GM06990 (cell line): ENCODE data around the gene TBCD.

ENCODE experiments used
- DNase-seq: peaks from one replicate; pipeline ENCODE4 v3.0.0-alpha.2; 2011; ENCODE audit not compliant: insufficient read length; ENCODE audit errors: extremely low read depth
- H3K27me3 ChIP-seq: replicated peaks from 2 replicates; pipeline ENCODE4 v1.6.0; 2011; ENCODE audit warnings: low read length; ENCODE audit not compliant: control insufficient read depth, insufficient read depth
- H3K36me3 ChIP-seq: 2 replicates; pipeline ENCODE4 v1.5.1; 2011; ENCODE audit warnings: low read length; ENCODE audit not compliant: control insufficient read depth, insufficient read depth
- H3K4me3 ChIP-seq: replicated peaks from 2 replicates; pipeline ENCODE4 v1.5.1; 2011; ENCODE audit warnings: low read depth, mild to moderate bottlenecking, control low read depth, low read length
- CTCF ChIP-seq: IDR thresholded peaks from 2 replicates; pipeline ENCODE4 v1.5.1; 2011; ENCODE audit warnings: low read length, control low read depth, mild to moderate bottlenecking, inconsistent platforms; ENCODE audit not compliant: insufficient read depth, poor library complexity, severe bottlenecking

Gene TBCD

GRCh38 chr17:82929676-82930042 lies 177.8 kb downstream of the TBCD start:
- DNase-seq = no peak
- no peaks in the 10 kb centered on the region for H3K27me3 ChIP-seq
- no peak for TF ChIP-seq CTCF
- no peak overlapping the region for H3K4me3 ChIP-seq
- H3K36me3 ChIP-seq = peaks cover 20% of the 10 kb centered on the region

GRCh38 chr17:82930043-82930923 lies 178.4 kb downstream of the TBCD start:
- Histone ChIP-seq H3K36me3 (peaks cover 18% of the 10 kb centered on the region), H3K27me3 (no peaks in the 10 kb centered on the region), H3K4me3 (no peak overlapping the region)
- no peak for DNase-seq
- TF ChIP-seq CTCF = no peak

GRCh38 chr17:82930924-82931698 lies 179.2 kb downstream of the TBCD start:
- TF ChIP-seq CTCF = no peak
- H3K4me3 ChIP-seq = no peak overlapping the region
- H3K27me3 ChIP-seq = no peaks in the 10 kb centered on the region
- H3K36me3 ChIP-seq = peaks cover 18% of the 10 kb centered on the region
- no peak for DNase-seq

- DNase-seq = no peak
- no peaks in the 10 kb centered on the region for H3K27me3 ChIP-seq
- no peak for TF ChIP-seq CTCF
- H3K36me3 ChIP-seq = peaks cover 19% of the 10 kb centered on the region
- H3K4me3 ChIP-seq = no peak overlapping the region
Measured at GRCh38 chr17:82931699-82932517, 180.0 kb downstream of the TBCD start.

GRCh38 chr17:82932518-82933310 lies 180.8 kb downstream of the TBCD start:
- H3K27me3 ChIP-seq = no peaks in the 10 kb centered on the region
- no peak overlapping the region for H3K4me3 ChIP-seq
- peaks cover 20% of the 10 kb centered on the region for H3K36me3 ChIP-seq
- no peak for TF ChIP-seq CTCF
- no peak for DNase-seq
